Stimulated activated CD8-positive, alpha-beta memory T cell treated with anti-CD3 and anti-CD28 coated beads, Interleukin-7, amount 100 ng/mL, for 4 hours (primary cell): Measurements from ENCODE around the gene CCR8.
"Not testable (repeated sequence)": the region's sequence is repeated elsewhere in the genome, so short reads cannot be mapped to it uniquely, and the experiment has no call there.

Source experiments
- DNase-seq, 2 donors: peaks; one replicate each; pipeline ENCODE4 v3.0.0-alpha.2; 2020; ENCODE audit warnings: low read depth in 2 of 2

CCR8 gene

GRCh38 chr3:39315420-39315819 lies 14.1 kb upstream of the CCR8 start:
- DNase-seq = no peak

GRCh38 chr3:39317571-39318169 lies 11.8 kb upstream of the CCR8 start:
- DNase-seq = no peak

GRCh38 chr3:39318301-39318700 lies 11.2 kb upstream of the CCR8 start:
- no peak for DNase-seq

- no peak for DNase-seq
Measured at GRCh38 chr3:39319249-39319648, 10.3 kb upstream of the CCR8 start.

- DNase-seq = not testable (repeated sequence)
Measured at GRCh38 chr3:39321574-39321983, 7.9 kb upstream of the CCR8 start.

DNA sequence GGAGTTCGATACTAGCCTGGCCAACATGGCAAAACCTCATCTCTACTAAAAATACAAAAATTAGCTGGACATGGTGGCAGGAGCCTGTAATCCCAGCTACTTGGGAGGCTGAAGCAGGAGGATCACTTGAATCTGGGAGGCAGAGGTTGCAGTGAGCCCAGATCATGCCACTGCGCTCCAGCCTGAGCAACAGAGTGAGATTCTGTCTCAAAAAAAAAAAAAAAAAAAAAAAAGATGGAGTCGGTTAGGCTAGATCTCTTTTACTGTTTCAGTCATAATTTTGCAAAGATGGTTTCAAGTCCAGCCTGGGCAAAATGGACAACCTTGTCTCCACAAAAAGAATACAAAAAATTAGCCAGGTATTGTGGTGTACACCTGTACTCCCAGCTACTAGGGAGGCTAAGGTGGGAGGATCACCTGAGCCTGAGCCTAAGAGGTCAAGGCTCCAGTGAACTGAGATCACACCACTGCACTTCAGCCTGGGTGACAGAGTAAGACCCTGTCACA lies 7.2 kb upstream of the CCR8 start:
- DNase-seq = not testable (repeated sequence)

- DNase-seq = no peak
Measured at GRCh38 chr3:39322936-39323335, 6.6 kb upstream of the CCR8 start.

DNA sequence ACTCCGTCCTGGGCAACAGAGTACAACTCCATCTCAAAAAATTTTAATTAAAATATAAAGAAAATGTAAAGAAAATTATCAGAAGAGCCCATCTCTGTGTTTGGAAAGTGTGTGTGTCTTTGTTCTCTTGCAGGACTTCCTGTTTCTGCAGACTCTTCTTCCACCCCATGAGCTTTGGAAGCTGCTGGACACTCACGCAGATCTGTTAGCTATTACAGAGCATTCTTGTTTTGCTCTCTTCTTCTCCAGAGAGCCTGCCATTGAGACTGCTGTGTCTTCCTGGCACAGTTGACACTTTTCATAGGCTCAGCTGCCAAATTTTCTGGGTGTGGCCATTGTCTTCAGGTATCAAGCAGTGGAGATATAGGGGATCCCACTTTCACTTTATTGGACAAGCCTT lies 6.0 kb upstream of the CCR8 start:
- no peak for DNase-seq

DNA sequence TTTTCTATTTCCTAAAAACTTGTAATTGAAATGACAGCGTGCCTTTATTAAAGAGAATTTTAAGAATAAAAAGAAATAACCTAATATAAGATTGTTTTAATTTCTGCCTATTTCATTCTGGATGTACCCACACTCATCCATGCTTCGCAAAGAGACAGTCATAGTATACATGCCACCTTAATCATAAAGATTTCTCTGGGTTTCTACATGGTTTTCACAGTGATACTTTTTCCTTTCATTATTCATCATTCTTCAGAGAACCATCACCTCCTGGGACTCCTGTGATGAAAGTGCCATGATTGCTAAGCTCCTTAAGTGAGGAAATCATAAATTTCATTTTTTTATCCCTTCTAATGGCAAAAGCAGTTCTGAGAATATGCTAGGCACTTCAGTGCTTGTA lies 4.3 kb upstream of the CCR8 start:
- DNase-seq = no peak

DNA sequence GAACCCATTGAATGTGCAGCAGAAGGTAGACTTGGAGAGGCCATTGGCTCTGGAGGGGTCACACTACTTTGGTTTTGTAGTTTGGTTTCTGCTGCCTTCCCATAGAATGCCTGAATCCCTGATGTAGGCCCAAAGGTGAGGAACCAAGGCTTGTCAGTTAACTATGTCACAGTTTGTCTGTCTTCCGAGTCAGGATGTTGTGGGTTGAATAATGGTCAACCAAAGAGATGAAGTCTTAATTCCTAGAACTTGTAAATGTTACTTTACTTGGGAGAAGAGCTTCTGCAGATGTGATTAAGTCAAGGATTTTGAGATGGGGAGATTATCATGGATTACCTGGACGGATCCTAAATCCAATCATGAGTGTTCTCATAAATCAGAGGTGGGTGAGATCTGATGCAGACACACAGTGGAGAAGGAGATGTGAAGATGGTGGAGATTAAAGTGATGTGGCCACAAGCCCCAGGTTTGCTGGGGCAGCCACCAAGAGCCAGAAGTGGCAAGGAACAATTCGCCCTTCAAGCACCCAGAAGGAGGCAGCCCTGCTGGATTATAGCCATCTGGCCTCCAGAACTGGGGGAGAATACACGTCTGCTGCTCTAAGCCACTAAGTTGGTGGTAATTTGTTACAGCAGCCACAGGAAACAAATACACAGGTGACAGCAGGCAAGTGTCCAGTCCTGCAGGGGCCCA lies 2.3 kb upstream of the CCR8 start:
- DNase-seq = no peak

DNA sequence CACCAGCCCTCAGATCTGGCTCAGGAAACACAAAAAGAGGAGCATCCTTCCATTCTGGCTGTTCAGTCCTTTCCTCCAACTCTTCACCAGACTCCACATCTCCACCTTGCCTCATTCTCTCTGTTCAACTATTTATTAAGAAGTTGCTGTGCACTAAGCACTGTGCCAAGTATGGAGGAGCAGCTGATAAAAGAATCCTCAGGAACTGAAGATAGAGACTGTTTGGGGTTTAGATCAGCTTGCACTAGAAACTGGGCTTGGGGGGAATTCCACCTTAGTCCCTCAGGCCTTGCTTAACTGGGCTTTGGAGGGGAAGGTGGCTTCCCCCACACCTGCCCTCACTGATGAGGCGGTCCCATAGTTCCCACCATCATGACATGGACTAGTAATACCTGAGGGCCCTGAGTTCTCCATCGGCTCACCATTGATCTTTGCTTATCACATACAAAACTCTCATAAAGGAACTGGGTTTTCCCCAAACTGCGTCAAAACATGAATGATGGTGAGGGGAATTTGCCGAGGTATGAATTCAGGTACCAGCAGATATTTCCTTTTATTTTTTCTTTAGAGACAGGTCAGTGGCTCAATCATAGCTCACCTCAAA lies 1.7 kb upstream of the CCR8 start:
- DNase-seq = no peak

DNA sequence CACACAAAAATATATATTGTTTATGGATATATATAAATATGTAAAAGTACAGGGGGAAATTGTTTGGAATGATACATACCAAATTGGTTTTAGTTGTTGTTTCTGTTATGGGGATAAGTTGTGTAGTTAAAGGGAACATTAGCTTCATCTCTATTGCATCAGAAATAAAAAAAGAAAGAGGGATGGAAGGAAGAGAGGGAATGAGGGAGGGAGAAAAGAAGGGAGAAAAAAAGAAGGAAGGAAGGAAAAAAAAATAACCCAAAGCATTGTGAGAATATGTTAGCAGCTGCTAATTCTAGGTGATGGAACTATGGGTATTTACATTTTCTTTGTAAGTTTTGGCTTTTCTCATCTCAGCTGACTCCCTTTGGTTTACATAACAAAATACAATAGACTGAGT lies 1.3 kb downstream of the CCR8 start:
- DNase-seq = no peak

GRCh38 chr3:39332525-39332924 lies 3.0 kb downstream of the CCR8 start:
- DNase-seq = no peak

GRCh38 chr3:39333607-39334006 lies 4.1 kb downstream of the CCR8 start:
- DNase-seq = no peak

- DNase-seq = no peak
Measured at GRCh38 chr3:39334205-39334604, 4.7 kb downstream of the CCR8 start.

- DNase-seq = no peak
Measured at GRCh38 chr3:39338201-39338600, 8.7 kb downstream of the CCR8 start.

- DNase-seq = no peak
Measured at GRCh38 chr3:39339086-39339485, 9.6 kb downstream of the CCR8 start.

- DNase-seq = no peak
Measured at GRCh38 chr3:39343076-39343717, 13.7 kb downstream of the CCR8 start.

GRCh38 chr3:39343760-39344159 lies 14.3 kb downstream of the CCR8 start:
- DNase-seq = no peak

DNA sequence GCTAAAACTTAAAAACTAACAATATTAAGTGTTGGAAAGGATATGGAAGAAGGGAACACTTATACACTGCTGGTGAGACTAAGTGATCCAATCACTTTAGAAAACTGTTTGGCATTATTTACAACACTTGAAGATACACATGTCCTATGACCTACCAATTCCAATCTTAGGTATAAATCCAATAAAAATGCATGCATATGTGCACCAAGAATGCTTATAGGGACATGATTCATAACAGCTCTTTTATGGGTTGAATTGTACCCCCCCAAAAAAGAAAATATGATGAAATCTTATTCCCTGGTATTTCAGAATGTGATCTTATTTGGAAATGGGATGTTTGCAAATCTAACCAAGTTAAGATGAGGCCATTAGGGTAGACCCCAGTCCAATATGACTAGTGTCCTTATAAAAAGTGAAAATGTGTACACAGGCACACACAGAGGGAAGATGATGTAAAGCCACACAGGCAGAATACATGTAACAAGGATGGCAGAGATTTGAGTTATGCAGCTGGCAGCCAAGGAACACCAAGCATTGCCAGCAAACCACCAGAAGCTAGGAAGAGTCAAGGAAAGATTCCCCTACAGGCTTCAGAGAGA lies 15.3 kb downstream of the CCR8 start:
- DNase-seq = no peak

- DNase-seq = no peak
Measured at GRCh38 chr3:39346785-39347585, 17.5 kb downstream of the CCR8 start.

DNA sequence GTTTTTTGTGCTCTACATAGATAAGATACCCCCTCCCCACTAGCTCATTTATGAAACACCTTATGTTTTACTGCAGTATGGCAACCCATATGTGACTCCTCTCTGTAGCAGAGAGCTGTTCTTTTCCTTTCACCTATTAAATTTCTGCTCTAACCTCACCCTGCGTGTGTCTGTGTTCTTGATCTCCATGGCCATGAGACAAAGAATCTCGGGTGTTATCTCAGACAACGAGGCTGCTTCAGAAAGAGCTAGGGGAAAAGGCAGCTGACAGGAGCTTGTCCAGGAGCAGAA lies 18.0 kb downstream of the CCR8 start:
- no peak for DNase-seq
